ENCODE measurements around the gene SPACA4. TPM values are rescaled to one million over a fixed set of nuclear protein-coding genes. Genes with fewer than 3 reads are reported as not detected.

Gene SPACA4
- total RNA-seq, 1 donor: not detected

DNA sequence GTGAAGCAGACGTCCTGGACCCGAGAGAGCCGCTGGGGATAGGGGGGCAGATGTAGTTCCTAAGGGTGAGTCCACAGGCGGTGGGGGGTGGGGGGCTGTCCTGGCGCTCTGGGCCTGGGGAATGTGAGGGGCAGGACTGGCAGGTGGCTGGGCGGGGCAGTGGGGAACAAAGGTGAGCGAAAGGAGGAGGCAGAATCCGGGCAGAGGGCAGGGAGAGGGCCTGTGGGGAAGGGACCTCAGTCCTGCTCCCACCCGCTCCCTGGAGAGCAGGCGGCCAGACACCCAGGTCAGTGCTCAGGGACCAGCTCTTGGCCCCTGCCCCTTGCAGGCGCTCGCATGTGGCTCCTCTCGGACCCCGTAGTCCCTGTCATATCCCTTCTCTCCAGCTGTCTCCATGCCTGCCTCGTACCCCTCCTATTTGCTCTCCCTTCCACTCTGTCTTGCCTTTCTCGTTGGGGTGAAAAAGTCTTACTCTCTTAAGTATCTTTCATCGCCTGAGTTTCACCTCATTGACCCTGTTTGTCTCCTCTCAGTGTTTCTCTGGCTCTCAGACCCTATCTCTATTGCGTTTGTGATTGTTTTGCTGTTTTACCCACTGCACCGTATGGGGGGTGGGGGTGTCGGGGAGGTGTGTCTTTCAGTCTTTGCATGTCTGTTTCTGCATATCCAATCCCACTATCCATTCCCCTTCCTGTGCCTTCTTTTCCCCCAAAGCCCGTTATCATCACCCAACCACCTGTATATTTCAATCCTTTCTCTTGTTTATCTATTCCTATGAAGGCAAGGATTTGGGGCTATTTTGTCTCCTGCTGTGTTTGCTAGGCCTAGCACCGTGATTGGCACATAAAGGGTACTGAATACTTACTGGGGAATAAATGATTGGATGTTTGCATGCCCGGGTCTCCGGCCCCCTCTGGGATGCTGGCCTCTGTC, 18.5 kb downstream of the SPACA4 start:
- peak overlapping the region; percentile 72 for H3K4me3 ChIP-seq (ENCODE audit: low read depth, low read length)
- no peak for DNase-seq (ENCODE audit: low read depth)
- TF ChIP-seq, protein P1, sequence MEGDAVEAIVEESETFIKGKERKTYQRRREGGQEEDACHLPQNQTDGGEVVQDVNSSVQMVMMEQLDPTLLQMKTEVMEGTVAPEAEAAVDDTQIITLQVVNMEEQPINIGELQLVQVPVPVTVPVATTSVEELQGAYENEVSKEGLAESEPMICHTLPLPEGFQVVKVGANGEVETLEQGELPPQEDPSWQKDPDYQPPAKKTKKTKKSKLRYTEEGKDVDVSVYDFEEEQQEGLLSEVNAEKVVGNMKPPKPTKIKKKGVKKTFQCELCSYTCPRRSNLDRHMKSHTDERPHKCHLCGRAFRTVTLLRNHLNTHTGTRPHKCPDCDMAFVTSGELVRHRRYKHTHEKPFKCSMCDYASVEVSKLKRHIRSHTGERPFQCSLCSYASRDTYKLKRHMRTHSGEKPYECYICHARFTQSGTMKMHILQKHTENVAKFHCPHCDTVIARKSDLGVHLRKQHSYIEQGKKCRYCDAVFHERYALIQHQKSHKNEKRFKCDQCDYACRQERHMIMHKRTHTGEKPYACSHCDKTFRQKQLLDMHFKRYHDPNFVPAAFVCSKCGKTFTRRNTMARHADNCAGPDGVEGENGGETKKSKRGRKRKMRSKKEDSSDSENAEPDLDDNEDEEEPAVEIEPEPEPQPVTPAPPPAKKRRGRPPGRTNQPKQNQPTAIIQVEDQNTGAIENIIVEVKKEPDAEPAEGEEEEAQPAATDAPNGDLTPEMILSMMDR (IDR thresholded peaks at IDR 0.05; ENCODE audit: insufficient read depth, low read length): no peak

DNA sequence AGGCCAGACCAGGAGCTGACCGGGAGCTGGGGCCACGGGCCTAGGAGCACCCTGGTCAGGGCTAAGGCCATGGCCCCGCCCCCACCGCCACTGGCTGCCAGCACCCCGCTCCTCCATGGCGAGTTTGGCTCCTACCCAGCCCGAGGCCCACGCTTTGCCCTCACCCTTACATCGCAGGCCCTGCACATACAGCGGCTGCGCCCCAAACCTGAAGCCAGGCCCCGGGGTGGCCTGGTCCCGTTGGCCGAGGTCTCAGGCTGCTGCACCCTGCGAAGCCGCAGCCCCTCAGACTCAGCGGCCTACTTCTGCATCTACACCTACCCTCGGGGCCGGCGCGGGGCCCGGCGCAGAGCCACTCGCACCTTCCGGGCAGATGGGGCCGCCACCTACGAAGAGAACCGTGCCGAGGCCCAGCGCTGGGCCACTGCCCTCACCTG, 19.4 kb downstream of the SPACA4 start:
- no peak overlapping the region for H3K4me3 ChIP-seq (ENCODE audit: low read depth, low read length)
- TF ChIP-seq, protein P1 (IDR thresholded peaks at IDR 0.05; ENCODE audit: insufficient read depth, low read length): no peak
- DNase-seq (ENCODE audit: low read depth): no peak

DNA sequence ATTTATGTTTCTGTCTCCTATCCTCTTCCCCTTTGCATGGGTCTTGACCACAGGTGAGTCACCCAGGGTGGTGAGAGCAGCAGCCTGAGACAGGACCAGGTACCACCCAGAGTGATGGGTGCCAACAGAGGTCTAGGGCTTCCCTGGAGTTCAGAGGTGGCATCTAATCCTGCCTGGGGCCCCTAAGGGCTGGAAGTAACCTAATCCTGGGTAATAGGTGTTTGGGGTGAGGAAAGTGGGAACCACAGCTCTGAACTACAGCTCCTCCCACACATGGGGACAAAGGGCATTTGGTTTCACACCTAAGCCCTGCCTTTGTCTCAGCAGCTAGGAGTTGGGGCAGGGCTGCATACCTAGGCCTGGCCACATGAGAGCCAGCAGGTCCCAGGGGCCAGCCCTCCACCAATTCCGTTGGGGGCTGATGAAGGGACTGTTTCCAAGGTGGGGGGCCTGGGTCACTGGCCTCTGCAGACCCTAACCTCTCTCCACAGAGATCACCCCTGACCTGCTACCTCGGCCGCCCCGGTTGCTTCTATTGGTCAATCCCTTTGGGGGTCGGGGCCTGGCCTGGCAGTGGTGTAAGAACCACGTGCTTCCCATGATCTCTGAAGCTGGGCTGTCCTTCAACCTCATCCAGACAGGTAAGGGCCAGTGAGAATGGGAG, 20.8 kb downstream of the SPACA4 start:
- no peak for DNase-seq (ENCODE audit: low read depth)
- no peak overlapping the region for H3K4me3 ChIP-seq (ENCODE audit: low read depth, low read length)
- TF ChIP-seq, protein P1 (IDR thresholded peaks at IDR 0.05; ENCODE audit: insufficient read depth, low read length): no peak

DNA sequence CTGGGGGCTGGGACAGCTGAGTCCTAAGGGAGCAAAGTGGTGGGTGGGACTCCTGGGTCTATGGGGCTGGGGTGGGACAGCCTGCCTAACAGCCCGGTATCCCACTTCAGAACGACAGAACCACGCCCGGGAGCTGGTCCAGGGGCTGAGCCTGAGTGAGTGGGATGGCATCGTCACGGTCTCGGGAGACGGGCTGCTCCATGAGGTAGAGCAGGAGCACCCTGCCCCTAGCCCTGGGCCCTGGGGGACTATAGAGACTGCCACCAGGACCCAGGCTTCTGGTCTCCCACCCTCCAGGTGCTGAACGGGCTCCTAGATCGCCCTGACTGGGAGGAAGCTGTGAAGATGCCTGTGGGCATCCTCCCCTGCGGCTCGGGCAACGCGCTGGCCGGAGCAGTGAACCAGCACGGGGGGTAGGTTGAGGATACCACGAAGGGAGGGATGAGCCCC, 21.3 kb downstream of the SPACA4 start:
- no peak overlapping the region for H3K4me3 ChIP-seq (ENCODE audit: low read depth, low read length)
- TF ChIP-seq, protein P1 (IDR thresholded peaks at IDR 0.05; ENCODE audit: insufficient read depth, low read length): no peak
- DNase-seq (ENCODE audit: low read depth): no peak

DNA sequence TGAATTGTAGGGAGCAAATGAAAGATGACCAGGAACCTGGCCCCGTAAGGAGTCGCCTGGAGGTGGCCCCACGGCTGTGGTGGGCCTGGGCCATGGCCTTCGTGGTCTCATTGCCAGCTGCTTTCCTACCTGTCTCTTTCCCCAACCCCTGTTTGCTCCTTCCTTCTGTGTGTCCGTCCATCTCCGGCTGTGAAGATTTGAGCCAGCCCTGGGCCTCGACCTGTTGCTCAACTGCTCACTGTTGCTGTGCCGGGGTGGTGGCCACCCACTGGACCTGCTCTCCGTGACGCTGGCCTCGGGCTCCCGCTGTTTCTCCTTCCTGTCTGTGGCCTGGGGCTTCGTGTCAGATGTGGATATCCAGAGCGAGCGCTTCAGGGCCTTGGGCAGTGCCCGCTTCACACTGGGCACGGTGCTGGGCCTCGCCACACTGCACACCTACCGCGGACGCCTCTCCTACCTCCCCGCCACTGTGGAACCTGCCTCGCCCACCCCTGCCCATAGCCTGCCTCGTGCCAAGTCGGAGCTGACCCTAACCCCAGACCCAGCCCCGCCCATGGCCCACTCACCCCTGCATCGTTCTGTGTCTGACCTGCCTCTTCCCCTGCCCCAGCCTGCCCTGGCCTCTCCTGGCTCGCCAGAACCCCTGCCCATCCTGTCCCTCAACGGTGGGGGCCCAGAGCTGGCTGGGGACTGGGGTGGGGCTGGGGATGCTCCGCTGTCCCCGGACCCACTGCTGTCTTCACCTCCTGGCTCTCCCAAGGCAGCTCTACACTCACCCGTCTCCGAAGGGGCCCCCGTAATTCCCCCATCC, 22.1 kb downstream of the SPACA4 start:
- DNase-seq (ENCODE audit: low read depth): no peak
- TF ChIP-seq, protein P1 (IDR thresholded peaks at IDR 0.05; ENCODE audit: insufficient read depth, low read length): no peak
- no peak overlapping the region for H3K4me3 ChIP-seq (ENCODE audit: low read depth, low read length)

DNA sequence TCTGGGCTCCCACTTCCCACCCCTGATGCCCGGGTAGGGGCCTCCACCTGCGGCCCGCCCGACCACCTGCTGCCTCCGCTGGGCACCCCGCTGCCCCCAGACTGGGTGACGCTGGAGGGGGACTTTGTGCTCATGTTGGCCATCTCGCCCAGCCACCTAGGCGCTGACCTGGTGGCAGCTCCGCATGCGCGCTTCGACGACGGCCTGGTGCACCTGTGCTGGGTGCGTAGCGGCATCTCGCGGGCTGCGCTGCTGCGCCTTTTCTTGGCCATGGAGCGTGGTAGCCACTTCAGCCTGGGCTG, 22.7 kb downstream of the SPACA4 start:
- no peak overlapping the region for H3K4me3 ChIP-seq (ENCODE audit: low read depth, low read length)
- TF ChIP-seq, protein P1 (IDR thresholded peaks at IDR 0.05; ENCODE audit: insufficient read depth, low read length): no peak
- DNase-seq (ENCODE audit: low read depth): no peak

All from fibroblast of the aortic adventitia (primary cell).